GM12875 (cell line): ENCODE measurements around the gene MS4A4A.

Experiments
- H3K4me3 ChIP-seq: one replicate; pipeline ENCODE4 v1.5.1; 2011; ENCODE audit warnings: low read depth, low read length, control low read depth
- CTCF ChIP-seq: IDR thresholded peaks from 2 replicates; pipeline ENCODE4 v1.5.1; 2011; ENCODE audit warnings: low read depth, mild to moderate bottlenecking, control low read depth, inconsistent platforms, low read length, moderate library complexity, borderline replicate concordance; ENCODE audit not compliant: insufficient read depth

The MS4A4A gene

DNA sequence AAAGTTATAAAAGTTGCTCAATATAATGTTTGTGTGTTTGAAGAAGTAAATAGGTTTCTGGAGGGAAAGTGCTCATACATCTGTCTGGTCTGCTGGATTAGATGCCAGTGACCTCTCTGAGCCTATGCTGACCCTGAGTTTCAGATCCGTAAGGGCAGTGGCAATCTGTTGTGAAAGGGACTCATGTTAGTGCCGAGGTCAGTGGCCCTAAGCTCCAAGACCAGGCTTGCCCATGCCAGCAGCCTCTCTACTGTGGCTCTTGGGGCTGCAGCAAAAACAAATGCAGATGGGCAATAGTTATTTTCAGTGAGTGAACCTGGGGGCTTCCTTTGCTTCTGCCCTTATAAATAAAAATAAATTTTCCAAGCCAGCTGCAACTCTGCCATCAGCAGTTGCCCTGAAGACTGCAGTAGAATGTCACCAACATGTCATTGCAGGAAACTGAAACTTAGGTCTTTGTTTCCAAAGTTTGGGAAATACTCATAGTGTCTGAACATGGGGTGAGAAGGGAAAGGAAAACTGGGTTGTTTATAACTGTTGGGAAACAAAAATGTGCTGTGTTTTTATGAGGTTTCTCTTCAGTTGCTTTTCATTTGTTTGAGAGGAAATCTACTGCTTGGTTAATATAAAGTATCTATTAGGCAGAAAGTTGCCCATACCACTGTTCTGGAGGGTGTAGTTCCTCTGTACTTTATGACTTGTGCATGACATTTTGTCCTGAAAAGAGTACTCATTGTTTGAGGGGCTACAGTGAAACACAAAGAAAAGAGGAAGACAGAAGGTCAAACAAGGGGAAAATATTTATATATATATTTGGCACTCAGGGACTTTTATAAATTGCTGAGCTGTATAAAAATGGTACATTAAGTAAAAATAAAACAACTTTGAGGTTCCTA lies 28.0 kb upstream of the MS4A4A start:
- H3K4me3 ChIP-seq, result no peak overlapping the region
- no peak for TF ChIP-seq CTCF

- no peak for TF ChIP-seq CTCF
- H3K4me3 ChIP-seq, result no peak overlapping the region
Measured at GRCh38 chr11:60257956-60258722, 22.3 kb upstream of the MS4A4A start.

GRCh38 chr11:60261014-60261413 lies 19.5 kb upstream of the MS4A4A start:
- TF ChIP-seq CTCF, result no peak

DNA sequence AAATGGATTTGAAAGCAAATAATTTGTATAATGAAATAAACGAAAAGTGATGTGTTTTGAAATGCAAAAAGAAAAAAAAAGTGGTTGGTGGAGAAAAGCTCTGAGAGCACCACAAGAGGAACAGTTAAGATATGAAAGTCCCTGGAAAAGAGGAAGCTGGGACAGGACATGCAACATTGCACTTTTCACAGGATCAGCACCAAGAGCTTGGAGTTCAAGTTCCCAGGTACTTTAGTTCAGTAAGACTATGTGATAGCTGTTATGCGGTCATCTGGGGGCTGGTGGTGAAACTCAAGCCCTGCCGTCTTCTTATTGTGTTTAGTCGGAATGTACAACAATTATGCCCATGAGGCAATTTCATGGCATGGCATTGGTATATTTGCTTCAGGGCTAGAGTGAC lies 17.1 kb upstream of the MS4A4A start:
- no peak for TF ChIP-seq CTCF
- no peak overlapping the region for H3K4me3 ChIP-seq

More at GRCh38 chr11:60261014-60261413, 19.5 kb upstream of the MS4A4A start:
- H3K4me3 ChIP-seq, result no peak overlapping the region

- TF ChIP-seq CTCF, result no peak
- H3K4me3 ChIP-seq, result no peak overlapping the region
Measured at GRCh38 chr11:60264644-60265043, 15.8 kb upstream of the MS4A4A start.

DNA sequence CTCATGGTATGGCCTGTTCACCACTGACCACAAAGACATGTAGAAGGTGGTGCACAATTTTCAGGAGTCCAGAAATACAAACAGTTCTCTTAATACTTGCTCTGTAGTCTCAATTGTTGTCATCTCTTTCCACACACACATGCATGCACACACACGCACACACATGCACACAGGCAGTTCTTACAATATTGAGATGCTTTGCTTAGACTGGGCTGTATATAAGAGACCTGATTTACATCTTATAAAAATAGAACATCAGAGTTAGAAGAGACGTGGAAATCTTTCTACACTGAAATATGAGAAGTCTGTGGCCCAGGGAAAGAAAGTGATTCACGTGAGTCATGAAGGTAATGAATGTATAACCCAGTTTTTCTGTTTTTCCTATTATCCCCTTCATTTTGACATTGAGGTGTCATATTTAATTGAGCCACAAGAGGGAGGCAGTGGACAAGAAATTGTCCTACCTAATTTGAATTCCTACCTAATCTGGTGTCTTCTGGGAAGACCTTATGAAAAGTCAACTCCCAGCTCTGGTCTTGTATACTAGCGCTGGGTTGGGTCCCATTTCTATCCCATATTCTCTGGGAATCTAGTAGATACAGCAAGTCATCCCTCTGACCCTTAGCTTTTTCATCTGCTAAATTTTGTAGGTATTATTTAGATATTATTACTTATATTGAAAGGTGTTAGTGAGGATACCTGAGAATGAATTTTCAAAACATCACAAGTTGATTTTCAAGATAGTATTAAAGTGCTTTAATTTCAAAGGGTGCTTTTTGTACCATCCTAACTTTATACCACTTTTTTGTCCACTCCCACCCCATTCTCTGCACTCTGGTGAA lies 14.9 kb upstream of the MS4A4A start:
- peak; percentile 39; the same call in 1 of the 2 replicates for TF ChIP-seq CTCF
- no peak overlapping the region for H3K4me3 ChIP-seq
